CD4-positive, alpha-beta T cell treated with Interleukin-6 at 100 ng/mL for 8 hours (primary cell): ENCODE results near the gene MEF2C.
"Not testable (repeated sequence)": the region's sequence is repeated elsewhere in the genome, so short reads cannot be mapped to it uniquely, and the experiment has no call there.

ENCODE experiments used
- DNase-seq: peaks from one replicate; pipeline ENCODE4 v3.0.0-alpha.2; 2020; ENCODE audit warnings: mixed read lengths, low spot score

Gene MEF2C

DNA sequence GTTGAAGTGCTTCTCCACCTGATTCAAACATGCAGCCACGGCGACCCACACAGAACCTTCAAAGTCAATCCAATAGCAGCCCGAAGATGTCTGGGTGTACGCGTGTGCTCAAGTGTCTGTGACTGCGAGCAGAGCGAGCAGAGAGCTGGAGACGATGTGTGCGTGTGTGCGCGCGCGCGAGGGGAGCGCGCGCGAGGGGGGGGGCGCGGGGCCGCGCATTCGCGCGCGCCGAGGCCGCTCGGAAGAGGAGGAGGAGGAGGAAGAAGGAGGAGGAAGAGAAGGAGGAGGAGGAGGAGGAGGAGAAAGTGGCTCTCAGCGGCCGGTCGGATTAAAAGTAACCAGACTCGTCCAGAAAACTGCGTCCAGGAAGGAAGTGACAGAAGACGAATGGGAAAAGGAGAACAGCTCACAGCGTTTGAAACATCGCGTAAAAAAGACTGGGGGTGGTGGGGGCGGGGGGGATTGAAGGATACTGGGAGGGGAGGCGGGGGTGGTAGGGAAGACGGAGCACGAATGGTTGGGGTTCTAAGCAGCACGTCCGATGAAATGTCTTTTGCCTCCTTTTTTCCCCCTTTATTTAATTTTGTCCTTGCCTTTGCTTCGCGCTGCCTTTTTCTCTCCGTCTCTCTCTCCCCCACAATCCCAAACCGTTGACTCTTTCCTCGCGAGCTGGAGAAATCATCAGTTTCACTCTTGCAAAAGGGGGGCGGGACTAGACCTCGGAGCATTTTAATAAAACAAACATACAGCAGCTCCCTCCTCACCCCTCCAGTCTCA lies at the start of gene MEF2C:
TSS of gene MEF2C (minus strand) at position 126 of the 777 bp plus-strand sequence. CDS start 59,396 bp downstream, outside the sequence.
- DNase-seq, result no peak

DNA sequence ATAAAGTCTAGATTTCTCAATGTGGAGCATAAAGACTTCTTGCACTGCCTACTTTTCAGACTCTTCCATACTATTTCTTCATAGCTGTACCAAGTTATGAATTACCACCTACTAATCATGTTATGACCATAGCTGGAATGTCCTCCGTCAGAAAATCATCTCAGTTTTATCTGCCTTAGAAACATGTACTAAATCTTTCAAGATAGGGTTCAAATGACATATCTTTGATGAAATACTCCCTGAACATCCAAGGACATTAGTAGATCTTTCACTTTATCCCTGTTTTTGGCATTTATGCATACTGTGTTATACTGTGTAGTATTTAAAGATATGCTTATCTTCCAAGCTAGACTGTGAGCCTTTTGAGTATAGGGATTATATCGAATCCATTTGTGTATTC lies 49.6 kb upstream of the MEF2C start:
- no peak for DNase-seq

DNA sequence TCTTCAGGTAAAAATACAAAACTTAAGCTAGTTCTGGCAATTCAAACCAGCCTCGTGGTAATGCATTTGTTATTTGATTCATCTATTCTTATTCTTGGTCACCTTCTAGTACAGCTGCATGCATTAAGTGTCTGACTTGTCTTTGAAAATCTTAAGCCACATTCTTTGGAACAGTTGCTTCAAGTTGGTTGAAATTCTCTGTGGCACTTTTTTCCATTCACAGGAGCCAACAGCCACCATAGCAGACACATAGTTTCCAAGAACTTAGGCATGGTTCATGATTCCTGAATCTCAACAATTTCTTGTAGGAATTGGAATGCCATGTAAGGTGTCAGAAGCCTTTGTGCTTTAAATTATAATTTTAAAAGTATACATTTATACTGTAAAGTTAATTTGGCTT lies 47.4 kb upstream of the MEF2C start:
- no peak for DNase-seq

DNA sequence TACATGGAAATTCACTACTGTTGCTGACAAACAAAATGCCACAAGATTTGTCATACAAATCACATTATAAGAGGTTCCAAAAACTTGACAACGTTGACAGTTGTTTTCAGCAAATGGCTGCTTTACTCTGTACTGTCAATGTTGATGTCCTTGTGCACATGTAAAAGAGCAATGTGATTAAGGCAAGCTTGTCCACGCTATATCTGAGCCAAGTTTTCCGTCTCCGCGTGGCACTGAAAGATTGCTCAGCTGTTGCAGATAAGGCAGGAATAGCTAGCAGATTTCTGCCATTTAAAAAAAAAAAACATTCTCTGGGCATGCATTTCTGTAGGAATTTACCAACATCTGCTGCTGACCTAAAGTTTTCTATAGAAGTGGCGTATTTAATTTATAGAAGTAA lies 46.4 kb upstream of the MEF2C start:
- no peak for DNase-seq

DNA sequence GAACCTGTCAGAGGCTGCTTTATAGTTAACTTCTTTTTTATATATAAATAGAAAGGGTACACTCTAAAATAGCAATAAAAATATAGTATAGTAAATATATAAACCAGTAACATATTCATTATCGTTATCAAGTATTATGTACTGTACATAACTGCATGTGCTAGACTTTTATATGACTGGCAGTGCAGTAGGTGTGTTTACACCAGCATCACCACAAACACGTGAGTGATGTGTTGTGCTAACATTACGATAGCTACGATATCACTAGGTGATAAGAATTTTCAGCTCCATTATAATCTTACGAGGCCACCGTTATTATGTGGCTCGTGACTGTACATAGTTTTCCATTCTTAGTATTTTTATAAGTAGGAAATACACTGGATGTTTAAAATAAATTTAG lies 43.8 kb upstream of the MEF2C start:
- no peak for DNase-seq

DNA sequence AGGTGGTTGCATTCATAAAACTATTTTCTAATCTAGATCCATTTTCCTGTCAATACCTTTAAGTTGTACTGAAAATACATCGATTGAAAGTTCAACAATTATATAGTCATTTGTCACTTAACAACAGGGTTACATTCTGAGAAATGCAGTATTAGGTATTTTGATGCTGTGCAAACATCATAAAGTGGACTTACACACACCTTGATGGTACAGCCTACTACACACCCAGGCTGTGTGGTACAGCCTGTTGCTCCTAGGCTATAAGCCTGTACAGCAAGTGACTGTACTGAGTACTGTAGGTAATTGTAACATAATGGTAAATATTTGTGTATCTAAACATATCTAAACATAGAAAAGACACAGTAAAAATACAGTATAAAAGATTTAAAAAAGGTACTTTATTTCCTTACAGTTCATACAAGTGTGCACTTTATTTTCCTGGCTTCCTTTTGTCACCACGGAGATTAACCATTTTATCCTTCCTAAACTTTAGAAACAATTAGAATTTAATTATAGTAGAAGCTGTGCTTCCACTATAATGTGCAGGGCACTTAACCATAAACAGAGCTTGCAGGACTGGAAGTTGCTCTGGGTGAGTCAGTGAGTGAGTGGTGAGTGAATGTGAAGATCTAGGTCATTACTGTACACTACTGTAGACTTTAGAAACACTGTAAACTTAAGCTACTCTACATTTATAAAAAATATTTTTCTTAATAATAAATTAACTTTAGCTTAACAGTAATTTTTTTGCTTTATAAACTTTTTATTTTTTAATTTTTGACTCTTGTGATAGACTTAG lies 42.9 kb upstream of the MEF2C start:
- no peak for DNase-seq

DNA sequence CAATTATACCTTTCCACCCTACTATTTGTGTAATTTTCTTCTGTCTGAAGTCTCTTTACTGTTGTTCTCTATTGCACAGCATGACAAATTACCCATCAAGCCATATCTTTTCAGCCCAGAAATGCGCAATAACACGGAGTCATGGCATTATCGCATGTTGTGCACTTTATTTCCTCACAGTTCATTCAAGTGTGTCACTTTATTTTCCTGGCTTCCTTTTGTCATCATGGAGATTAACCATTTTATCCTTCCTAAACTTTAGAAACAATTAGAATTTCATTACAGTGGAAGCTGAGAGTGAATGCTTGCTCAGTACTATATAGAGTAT lies 41.3 kb upstream of the MEF2C start:
- DNase-seq, result no peak

DNA sequence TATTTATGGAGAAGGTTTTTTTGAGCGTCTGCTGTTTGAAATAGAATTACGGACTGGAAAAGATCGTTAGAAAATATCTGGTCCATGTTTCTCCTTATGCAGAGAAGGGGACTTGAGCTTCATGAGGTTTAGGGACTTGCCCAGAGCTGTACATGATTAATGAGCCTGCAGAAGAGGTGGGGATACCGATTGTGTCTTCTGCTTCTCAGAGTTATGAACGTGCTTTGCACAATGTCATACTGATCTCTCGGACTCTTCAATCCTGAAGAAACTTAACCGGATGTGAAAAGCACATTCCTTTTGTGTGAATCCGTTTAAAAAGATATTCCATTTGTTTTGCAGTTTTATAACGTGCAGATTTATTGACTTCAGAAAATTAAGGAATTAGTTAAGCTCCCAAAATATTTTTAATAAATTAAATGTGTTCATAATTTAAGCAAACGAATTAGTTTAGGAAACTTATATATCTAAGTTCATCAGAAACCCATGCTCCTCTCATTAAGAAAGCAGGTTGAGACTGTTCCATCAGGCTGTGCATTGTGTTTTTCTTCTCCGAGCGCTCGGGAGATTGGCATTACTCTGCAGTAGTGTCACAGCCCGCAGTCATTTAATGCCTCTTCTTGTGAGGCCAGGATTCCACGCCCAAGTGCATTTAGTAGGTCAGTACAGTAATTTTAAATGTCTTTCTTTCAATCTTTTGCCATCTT lies 40.8 kb upstream of the MEF2C start:
- no peak for DNase-seq

DNA sequence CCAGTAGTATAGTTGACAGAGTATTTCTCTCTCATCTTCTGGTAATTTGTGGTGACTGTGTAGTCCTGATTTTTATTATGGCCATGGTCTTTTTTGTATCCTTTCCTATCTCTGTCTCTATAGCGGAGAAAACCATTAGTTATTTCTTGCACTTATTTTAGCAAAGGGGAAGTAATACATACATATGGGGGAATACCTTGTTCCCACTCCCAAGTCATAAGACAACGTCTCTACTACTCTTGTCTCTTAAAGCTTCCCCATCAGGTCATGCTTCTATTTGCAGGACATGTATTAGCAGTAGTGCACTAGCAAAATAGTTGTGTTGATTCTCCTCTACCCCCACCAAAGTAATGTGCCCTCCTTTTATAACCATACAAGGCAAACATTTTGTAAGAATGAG lies 29.8 kb upstream of the MEF2C start:
- not testable (repeated sequence) for DNase-seq

DNA sequence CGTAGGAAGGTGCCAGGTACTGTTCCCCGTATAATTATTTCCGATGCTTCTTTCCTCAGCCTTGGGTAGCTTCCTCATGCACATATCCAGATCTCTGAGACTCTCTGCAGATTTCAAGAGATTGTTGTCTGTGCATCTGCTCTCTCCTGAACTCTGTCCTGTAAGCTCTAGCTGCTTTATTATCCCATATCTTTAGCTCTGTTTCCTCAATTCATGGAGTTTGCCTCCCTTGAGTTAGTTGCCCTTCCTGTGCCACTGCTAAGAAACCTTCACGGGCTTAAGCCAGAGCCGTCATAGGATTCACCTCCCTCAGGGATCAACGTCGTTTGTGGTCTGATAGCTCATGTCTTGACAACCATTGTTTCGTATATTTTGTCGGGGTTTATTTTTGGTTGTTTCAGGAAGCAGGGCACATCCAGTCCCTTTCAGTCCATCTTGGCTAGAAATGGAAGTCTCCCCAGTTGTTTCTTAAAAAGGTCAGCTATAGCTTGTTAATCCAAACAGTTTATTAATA lies 28.1 kb upstream of the MEF2C start:
- not testable (repeated sequence) for DNase-seq

DNA sequence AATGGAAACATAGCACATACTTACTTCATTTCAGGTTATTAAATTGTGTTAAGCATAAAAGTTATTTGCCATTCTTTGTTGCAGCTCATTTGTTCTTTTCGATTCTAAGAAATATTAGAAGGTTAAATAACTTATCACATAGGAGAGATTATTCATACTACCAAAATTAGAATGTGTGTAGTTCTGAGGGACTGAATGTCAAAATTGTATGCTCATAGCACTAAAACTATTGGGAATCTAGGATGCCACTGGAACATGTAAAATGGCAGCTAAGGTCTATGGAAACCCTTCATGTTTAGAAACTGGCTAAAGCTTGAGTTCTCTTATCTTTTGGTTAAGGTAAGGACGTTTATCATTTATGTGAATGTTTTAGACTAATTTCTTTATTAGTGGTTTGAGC lies 21.5 kb upstream of the MEF2C start:
- DNase-seq, result not testable (repeated sequence)

DNA sequence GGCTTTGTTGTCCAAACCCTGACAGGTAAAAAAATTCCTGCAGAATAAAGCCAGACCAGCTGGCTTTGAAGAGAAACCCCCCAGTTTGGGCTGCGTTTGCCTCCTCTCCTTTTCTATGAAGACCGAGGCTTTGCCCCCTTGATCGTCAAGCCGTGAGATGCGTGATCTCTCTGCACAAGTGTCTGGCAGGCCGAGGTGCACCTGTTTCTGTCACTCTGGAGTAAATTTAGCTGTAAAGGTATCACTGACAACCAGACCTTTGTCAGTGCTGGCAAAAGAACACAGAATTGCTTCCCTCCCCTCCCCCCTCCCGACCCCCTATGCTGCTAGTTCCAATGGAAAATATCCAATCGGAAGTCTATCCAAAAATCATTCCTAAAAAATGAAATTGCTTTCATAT lies 21.0 kb upstream of the MEF2C start:
- not testable (repeated sequence) for DNase-seq

DNA sequence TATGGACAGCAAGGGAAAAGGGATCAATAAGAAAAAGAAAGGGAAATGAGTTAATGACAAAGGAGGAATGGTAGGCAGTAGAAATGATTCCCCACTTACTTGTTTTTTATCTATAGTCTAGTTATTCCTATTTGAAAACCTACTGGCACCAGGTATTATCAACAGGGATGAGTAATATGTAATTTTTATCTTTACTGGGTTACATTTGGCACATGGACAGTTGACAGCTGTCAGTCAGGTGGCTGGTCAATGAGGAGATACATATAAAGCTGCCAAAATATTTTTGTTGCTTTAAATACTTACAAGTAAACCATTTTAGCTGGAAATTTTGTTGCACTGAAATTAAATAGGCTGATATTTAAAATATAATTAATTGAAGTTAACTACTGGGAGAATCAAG lies 18.1 kb upstream of the MEF2C start:
- not testable (repeated sequence) for DNase-seq

DNA sequence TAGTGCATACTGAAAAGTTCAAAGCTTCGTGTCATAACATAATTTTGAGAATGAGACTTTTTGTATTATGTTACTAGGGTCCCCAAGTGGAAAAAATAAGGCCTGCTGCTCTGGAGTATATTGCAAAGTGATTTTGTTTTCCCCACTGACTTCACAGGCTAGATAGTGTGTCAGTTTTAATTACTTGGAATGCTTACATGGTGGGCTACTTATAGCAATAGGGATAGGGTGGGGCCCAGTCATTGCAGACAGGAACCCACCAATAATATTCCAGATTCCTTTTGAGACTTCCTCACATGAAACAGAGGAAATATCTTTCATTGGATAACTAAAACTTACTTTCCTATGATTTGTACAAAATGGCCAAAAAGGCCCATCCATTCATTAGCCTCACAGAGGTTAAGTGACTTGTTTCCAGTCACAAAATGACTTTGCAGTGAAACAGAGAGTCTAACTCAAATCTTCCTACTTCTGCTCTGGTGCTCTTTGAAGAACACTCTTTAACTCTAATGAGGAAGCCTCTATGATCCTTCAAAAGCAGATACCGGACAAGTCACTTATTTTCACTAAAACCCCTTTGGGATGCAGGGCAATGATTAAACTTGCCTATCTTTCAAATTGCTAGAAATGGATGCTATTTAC lies 16.2 kb upstream of the MEF2C start:
- no peak for DNase-seq

DNA sequence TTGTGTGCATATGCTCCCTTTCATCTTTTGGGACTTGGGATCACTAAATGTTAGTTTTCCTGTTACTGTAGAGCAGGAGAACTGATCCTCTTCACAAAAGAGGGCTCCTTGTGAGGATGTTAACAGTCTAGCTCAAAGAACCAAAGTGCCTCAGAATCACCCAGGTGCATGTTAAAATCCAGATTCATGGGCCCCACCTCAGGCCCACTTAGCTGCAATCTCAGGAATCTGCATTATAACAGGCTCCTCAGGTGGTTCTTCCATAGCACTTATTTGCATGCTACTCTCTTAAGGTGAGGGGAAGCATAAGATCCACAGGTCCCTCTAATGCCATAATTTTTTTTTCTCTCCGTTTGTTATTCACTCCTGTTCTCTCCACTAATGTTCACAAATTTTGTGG lies 14.8 kb upstream of the MEF2C start:
- DNase-seq, result no peak

DNA sequence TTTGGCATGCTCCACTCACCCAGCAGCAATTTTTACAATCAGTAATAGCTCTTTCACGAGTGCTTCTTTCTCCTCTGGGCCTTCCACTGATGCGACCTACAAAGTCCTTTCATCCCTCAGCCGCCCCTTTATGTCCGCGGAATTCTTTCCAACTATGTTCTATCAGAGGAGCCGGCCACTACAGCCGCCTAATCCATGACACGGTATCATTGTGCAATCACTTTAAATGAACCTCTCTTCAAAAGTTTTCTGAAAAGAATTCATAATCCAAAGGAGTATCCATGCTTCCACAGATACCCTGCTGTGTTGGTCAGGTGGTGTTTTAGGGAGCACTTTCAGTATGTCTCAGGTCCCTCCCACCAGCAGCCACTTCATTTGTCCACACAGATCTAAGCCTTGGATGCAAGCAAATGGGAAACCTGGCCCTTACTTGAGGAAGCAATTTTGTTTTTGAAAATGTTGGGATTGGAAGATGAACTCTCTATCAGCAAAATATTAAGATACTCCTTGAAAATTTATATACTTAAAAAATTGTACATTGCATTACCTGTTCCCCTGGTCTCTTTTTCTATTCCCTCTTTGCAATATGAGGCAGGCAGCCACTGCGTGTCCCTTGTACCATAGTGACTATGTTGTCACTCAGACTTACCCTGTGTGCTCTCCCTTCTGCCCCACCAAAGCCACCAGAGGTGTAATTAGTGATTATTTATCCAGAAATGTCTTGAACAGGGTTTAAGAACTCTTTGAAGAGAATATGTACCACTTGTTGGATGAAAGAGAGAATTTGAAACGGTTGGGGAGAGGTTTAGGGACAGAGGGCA lies 12.9 kb upstream of the MEF2C start:
- no peak for DNase-seq

DNA sequence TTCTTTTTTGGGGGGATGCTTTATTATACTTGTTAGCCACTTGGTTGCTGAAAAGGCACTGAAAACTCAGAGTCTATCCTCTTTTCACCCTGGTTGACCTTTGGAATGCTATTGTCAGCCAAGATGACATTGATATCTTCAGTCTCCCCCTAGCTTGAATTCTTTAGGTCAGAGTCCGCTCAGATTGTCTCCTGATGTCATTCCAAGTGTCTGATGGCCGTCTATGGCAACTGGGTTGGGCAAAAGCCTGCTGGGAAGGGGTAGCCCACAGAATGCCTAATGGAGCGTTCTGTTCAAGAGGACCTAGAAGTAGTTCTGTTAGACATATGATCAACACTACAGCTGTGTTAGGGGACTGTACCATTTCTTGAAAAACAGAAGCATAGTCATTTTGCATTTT lies 9.7 kb upstream of the MEF2C start:
- DNase-seq, result no peak

DNA sequence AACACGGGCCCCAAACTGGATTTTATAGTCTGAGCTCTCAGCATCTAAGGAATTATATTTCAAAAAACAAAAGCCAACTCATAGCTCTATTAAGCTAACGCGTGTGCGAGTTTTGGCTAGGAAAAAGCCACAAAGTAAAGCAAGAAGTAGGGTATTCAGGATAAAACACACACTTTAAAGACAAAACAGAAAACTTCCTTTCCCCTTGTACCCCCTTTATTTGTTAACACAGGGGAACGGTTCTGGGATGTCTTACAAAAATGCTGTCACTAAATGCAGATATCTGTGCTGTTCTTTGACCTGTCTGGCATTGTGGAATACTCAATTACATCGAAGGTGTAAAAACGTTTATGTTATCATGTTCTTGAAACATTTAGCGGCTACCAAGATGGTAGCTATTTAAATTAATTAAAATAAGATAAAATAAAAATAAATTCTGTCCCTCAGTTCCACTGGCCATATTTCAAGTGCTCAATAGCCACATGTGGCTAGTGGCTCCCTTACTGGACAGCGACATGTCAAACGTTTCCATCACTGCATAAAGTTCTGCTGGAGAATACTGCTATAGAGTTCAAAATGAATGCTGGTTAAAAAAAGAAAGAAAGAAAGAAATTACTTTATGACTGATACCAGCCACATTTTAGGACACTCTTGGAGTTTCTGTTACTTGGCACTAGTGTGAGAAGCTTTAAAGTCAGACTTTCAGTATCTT lies 7.2 kb upstream of the MEF2C start:
- DNase-seq, result no peak

DNA sequence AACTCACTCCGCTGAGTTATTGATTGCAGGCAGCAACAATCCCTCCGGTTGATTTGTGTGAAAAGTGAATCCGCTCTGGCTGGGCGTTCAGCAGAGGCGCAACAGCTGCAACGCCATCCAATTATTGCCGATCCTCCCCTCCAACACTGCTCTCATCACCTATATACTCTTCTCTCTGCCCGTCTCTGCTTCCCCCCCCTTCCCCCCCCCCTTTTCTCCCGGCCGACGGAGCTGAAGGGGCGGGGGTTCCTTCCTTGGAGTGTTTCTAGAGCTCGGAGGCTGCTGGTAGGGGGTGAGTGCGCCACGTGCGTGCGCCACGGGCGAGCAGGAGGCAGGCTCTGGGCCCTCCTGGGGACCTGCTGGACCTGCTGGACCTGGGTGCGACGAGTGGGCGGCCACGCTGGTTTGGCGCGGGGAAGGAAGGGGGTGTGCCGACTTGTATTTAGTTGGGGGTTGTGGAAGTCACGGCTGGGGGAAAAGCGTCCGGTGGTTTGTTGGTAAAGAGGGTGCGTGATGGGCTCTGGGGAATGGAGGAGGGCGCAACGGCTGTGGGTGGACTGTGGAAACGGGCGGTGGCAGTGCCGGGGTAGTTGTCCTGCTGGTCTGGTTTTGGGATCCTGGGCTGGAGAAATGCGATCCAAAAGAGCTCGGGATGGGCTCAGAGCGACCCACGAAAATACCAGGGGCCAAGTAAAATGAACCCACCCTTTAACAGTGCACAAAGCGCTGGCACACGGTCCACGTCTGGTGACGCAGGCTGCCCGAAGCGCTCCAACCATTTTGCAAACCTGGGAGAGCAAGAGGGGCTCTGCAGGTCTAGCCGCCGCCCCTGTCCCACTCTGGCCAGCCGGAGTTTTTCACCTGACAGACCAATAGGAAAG lies 6.4 kb upstream of the MEF2C start:
- no peak for DNase-seq

DNA sequence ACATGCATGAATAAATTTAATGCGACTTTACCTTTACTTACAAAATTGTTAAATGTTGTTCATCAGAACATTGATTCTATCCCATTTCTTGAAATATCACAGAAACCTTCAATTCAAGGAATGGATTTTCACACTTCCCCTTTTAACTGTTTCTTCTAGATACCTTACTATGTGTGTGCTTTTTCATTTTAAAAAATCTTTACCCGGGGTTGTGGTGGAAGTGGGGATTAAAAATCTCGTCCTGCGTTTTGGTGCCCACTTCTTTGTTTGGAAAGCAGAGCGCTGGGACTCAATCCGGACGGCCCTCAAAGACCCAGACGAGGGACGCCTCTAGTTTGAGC lies 5.8 kb upstream of the MEF2C start:
- DNase-seq, result no peak
